HG03066 (cell line): Measurements from ENCODE around the gene LOXL1.
"Not testable (repeated sequence)": the region's sequence is repeated elsewhere in the genome, so short reads cannot be mapped to it uniquely, and the experiment has no call there.

Experiments used
- ATAC-seq: cut with Tn5 transposase; IDR thresholded peaks from one replicate; pipeline ENCODE4 v1.9.1; 2021; ENCODE audit warnings: low read depth; ENCODE audit not compliant: unreplicated experiment

LOXL1 gene

DNA sequence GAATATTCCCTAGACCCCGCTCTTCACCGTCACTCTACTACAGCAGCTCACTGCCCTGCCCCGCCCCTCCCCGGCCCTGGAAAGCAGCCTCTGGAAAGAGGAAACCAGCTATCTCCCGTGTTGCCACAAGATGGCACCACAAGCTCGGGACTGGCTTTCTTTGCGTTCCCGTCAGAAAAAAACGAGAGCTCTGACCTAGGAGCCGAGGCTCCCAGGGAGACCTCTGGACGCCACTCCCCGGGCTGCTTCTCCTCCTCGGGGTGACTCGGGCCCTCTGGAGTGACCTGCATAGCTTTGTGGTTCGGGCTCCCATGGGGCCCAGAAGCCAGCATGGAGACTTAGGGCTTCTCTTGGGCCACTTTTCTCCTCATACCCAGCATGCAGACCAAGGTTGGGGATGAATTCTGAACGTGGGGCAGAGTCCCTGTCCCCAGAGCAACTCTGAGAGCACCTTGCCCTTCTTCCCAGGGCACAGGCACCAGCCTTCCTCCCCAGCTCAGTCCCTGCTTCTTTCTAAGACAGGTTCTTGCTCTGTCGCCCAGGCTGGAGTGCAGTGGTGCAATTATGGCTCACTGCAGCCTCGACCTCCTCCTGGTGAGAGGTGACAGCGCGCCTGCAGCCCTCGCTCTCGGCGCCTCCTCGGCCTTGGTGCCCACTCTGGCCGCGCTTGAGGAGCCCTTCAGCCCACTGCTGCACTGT lies 46.9 kb downstream of the LOXL1 start:
- no peak for ATAC-seq

DNA sequence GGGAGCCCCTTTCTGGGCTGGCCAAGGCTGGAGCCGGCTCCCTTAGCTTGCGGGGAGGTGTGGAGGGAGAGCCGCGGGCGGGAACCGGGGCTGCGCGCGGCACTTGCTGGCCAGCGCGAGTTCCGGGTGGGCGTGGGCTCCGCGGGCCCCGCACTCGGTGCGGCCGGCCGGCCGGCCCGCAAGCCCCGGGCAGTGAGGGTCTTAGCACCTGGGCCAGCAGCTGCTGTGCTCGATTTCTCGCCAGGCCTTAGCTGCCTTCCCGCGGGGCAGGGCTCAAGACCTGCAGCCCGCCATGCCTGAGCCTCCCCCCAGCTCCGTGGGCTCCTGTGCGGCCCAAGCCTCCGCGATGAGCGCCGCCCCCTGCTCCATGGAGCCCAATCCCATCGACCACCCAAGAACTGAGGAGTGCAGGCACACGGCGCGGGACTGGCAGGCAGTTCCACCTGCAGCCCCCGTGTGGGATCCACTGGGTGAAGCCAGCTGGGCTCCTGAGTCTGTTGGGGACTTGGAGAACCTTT lies 47.5 kb downstream of the LOXL1 start:
- ATAC-seq: not testable (repeated sequence)

DNA sequence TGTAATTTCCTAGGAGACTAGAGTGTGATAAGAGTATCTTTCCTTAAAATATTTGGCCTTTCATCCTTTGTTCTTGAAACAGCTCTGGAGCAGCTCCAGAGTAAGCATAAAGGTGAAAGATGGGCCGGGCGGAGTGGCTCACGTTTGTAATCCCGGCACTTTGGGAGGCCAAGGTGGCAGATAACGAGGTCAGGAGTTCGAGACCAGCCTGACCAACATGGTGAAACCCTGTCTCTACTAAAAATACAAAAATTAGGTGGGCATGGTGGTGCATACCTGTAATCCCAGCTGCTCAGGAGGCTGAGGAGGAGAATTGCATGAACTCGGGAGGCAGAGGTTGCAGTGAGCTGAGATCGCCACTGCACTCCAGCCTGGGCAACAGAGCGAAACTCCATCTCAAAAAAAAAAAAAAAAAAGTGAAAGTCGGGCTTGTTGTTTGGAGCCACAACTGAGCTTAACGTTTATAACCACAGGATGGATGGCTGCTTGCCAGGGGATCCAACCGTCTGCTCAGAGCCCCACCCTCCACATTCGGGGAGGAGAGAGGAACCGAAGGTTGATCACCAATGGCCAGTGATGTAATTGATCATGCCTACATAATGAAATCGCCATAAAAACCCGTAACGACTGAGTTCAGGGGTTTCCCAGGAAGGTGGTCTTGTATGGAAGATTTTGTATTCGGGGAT lies 49.3 kb downstream of the LOXL1 start:
- not testable (repeated sequence) for ATAC-seq

- no peak for ATAC-seq
These were observed 52.6 kb downstream of the LOXL1 start for GRCh38 chr15:73978896-73979295.

DNA sequence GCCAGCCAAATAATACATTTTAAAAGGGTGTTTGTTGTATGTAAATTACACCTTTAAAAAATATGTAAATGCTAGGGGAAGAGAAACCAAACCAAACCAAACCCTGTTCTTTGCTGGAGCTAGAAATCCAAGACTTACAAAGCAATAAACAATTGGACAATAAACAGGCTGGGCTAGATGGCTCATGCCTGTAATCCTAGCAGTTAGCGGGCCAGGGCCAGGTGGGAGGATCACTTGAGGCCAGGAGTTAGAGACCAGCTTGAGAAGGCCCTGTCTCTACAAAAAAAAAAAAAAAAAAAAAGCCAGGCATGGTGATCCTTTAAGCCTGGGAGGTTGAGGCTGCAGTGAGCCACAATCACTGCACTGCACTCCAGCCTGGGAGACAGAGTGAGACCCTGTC lies 53.4 kb downstream of the LOXL1 start:
- ATAC-seq: no peak

GRCh38 chr15:73981761-73982221 lies 55.5 kb downstream of the LOXL1 start:
- no peak for ATAC-seq

- ATAC-seq: no peak
These were observed 56.1 kb downstream of the LOXL1 start for GRCh38 chr15:73982222-73982962.

- no peak for ATAC-seq
These were observed 57.0 kb downstream of the LOXL1 start for GRCh38 chr15:73983211-73983727.

GRCh38 chr15:73983773-73984172 lies 57.5 kb downstream of the LOXL1 start:
- ATAC-seq: no peak

- ATAC-seq: no peak
These were observed 58.1 kb downstream of the LOXL1 start for GRCh38 chr15:73984208-73984979.

DNA sequence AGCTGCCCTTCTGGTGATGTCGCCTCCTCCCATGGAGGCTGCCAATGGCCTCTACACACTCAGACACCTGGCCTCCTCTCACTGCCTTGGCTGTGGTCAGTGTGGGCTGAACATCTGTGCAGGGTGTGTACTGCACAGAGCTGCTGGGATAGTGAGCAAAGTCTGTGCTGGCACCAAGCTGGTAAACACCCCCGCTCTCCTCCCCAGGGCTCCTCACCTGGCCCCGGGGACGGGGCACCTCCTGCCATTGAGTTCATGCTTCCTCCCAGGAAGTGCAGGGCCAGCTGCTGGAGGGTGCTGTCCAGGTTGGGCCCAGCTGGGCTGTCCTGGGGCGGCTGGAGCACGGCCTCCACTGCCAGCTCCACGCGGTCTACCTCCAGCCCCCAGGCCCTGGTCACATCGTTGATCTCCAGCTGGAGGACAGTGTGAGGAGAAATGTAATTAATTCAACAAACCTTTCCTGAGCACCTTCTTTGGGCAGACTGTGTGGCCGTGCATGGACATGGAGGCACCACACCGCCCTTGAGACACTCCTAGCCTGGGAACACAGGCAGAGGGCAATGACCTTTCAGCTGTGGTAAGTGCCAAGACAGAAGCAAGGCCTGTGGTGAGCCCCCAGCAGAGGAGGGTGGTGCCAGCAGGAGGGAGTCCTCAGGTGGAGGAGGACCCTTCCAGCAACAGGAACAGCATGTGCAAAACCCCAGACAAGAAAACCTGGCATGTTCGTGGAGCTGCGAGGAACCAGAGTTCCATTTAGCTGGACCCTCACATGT lies 59.0 kb downstream of the LOXL1 start:
- ATAC-seq: no peak

DNA sequence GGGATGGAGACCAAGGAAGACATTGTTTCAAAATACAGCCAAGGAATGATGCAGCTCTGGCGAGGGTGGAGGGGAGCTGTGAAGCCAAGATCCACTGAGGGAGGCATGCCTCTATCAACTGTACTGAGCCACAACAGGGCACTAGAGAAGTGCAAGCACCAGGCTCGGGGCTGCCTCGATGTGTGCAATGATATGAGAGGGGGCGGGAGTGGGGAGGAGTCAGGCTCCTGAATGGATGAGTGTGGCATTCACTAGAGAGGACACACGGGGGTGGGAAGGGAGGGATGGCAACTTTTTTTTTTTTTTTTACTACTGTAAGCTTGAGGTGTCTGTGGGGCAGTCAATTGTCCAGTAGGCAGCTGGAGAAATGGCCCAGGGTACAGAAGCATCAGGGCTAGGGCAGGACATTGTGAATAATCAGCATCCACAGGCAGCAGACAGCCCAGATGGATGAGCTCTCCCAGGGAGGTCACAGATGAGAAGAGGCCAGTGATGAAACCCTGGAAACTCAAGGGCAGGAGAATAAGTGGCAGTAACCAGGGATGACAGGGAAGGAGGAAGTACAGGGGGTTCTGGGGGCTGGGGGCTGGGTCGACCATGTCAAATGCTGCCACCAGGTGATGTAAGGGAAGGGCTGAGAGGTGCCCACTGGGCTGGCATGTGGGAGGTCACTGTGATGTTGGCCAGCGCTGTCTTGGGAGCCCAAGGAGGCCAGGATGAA lies 60.0 kb downstream of the LOXL1 start:
- ATAC-seq: no peak

GRCh38 chr15:73986776-73987056 lies 60.5 kb downstream of the LOXL1 start:
- no peak for ATAC-seq

- ATAC-seq: no peak
These were observed 61.0 kb downstream of the LOXL1 start for GRCh38 chr15:73987250-73987649.

GRCh38 chr15:73987681-73988444 lies 61.6 kb downstream of the LOXL1 start:
- no peak for ATAC-seq

DNA sequence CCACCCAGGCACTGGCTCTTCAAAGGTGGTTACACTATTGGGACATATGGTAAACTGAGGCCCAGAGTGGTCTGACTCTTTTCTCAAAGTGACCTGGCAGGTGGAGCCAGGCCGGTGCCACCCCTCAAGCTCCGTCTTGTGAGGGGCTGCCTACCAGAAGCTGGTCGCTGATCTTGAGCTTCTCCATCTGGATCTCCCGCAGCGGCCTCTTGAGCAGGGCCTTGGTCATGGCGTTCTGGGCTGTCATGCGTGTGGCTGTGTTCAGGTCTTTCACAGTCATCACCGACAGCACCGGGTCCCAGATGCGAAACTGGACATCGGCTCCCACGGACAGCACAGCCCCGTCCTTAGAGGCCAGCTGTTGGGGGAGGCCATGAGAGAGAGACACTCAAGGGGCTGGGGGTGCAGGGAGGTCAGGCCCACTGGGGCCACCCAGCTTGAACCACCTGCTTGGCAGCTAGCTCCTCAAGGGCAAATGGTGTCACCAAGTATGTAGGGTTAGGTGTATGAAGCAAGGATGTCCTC lies 62.2 kb downstream of the LOXL1 start:
- no peak for ATAC-seq

- no peak for ATAC-seq
These were observed 62.9 kb downstream of the LOXL1 start for GRCh38 chr15:73989001-73989798.
